GM23338 (cell line): ENCODE measurements around the gene CAMK1. TPM values are rescaled to one million over a fixed set of nuclear protein-coding genes. Genes with fewer than 3 reads are reported as not detected.

ENCODE experiments used
- ATAC-seq: fragments of 200-7000 bp; cut with Tn5 transposase; 3 replicates; pipeline ENCODE4 v1.9.1; 2020
- DNase-seq: peaks from one replicate; pipeline ENCODE4 v3.0.0-alpha.2; 2015; ENCODE audit warnings: low spot score
- H2AFZ ChIP-seq: fragments of 200-600 bp; sonication (generic); 2 replicates; pipeline ENCODE4 v1.8.0; 2016; ENCODE audit warnings: antibody characterized with exemption, mild to moderate bottlenecking, moderate library complexity
- H3F3A ChIP-seq: fragments of 200-600 bp; sonication (generic); replicated peaks from 2 replicates; pipeline ENCODE4 v1.8.0; 2017; ENCODE audit warnings: antibody characterized with exemption, mixed run types, low read depth
- H3K27ac ChIP-seq: fragments of 200-600 bp; sonication (generic); 2 replicates; pipeline ENCODE4 v1.6.1; 2016; ENCODE audit warnings: low read depth
- H3K27me3 ChIP-seq: fragments of 200-600 bp; sonication (generic); 2 replicates; pipeline ENCODE4 v1.8.0; 2016; ENCODE audit warnings: mild to moderate bottlenecking, mixed run types, moderate library complexity; ENCODE audit not compliant: insufficient read depth
- H3K36me3 ChIP-seq: fragments of 200-600 bp; sonication (generic); 2 replicates; pipeline ENCODE4 v1.8.0; 2016; ENCODE audit warnings: mild to moderate bottlenecking; ENCODE audit not compliant: insufficient read depth
- H3K4me1 ChIP-seq: fragments of 200-600 bp; sonication (generic); 2 replicates; pipeline ENCODE4 v1.8.0; 2016; ENCODE audit warnings: mild to moderate bottlenecking, moderate library complexity; ENCODE audit not compliant: insufficient read depth
- H3K4me2 ChIP-seq: fragments of 200-600 bp; sonication (generic); 2 replicates; pipeline ENCODE4 v1.7.1; 2017; ENCODE audit warnings: mixed run types
- H3K4me3 ChIP-seq: fragments of 200-600 bp; sonication (generic); 2 replicates; pipeline ENCODE4 v1.6.1; 2016; ENCODE audit warnings: mixed run types
- H3K79me2 ChIP-seq: fragments of 200-600 bp; sonication (generic); replicated peaks from 2 replicates; pipeline ENCODE4 v1.8.0; 2017; ENCODE audit warnings: mild to moderate bottlenecking; ENCODE audit not compliant: insufficient read depth
- H3K9me2 ChIP-seq: fragments of 200-600 bp; sonication (generic); 2 replicates; pipeline ENCODE4 v1.8.0; 2017; ENCODE audit not compliant: insufficient read depth
- H4K20me1 ChIP-seq: fragments of 200-600 bp; sonication (generic); replicated peaks from 2 replicates; pipeline ENCODE4 v1.8.0; 2017; ENCODE audit warnings: mild to moderate bottlenecking; ENCODE audit not compliant: insufficient read depth
- H3K27ac Mint-ChIP-seq: 2 replicates; pipeline ENCODE4 v1.8.0; 2020; ENCODE audit warnings: inconsistent platforms, mild to moderate bottlenecking, moderate library complexity, mixed read lengths
- H3K27me3 Mint-ChIP-seq: 3 replicates; pipeline ENCODE4 v1.8.0; 2022; ENCODE audit warnings: low read depth, mild to moderate bottlenecking, moderate library complexity, mixed read lengths, inconsistent platforms; ENCODE audit not compliant: insufficient read depth, poor library complexity
- H3K36me3 Mint-ChIP-seq: 3 replicates; pipeline ENCODE4 v1.8.0; 2021; ENCODE audit warnings: low read depth, mild to moderate bottlenecking, inconsistent platforms, moderate library complexity, mixed read lengths
- H3K4me1 Mint-ChIP-seq: 3 replicates; pipeline ENCODE4 v1.8.0; 2020; ENCODE audit warnings: mild to moderate bottlenecking, inconsistent platforms, mixed read lengths
- H3K4me3 Mint-ChIP-seq: 3 replicates; pipeline ENCODE4 v1.8.0; 2021; ENCODE audit warnings: moderate library complexity, mild to moderate bottlenecking, inconsistent platforms, mixed read lengths
- H3K9me3 Mint-ChIP-seq: 3 replicates; pipeline ENCODE4 v1.8.0; 2020; ENCODE audit warnings: moderate library complexity, mild to moderate bottlenecking, inconsistent platforms, mixed read lengths
- CREB1 ChIP-seq: fragments of 250-450 bp; sonication (Bioruptor Pico); IDR thresholded peaks from 2 replicates; pipeline ENCODE4 v1.5.0; 2020; ENCODE audit warnings: low read depth, mild to moderate bottlenecking, moderate library complexity
- CTCF ChIP-seq, 2 experiments: fragments of 200-600 bp in 1 of 2; sonication (generic) in 1 of 2; conservative IDR thresholded peaks; 2 replicates each; pipeline versions ENCODE4 v1.5.1 to v1.6.1; 2016 to 2017; ENCODE audit warnings: antibody characterized with exemption in 2 of 2, low read depth in 2 of 2, mild to moderate bottlenecking in 2 of 2, moderate library complexity in 1 of 2
- ETS1 ChIP-seq: IDR thresholded peaks from 2 replicates; pipeline ENCODE4 v1.6.1; 2016; ENCODE audit warnings: antibody characterized with exemption
- EZH2phosphoT487 ChIP-seq: fragments of 200-600 bp; sonication (generic); IDR thresholded peaks from one replicate; pipeline ENCODE4 v1.8.1; 2018; ENCODE audit warnings: antibody characterized with exemption; ENCODE audit not compliant: unreplicated experiment
- STAT1 ChIP-seq: IDR thresholded peaks from one replicate; pipeline ENCODE4 v1.6.1; 2016; ENCODE audit warnings: antibody characterized with exemption; ENCODE audit not compliant: unreplicated experiment
- ZNF114 ChIP-seq: fragments of 250-450 bp; sonication (Bioruptor Pico); IDR thresholded peaks from 2 replicates; pipeline ENCODE4 v1.5.0; 2020; ENCODE audit warnings: mild to moderate bottlenecking, moderate library complexity
- ZNF462 ChIP-seq: fragments of 250-450 bp; sonication (Bioruptor Pico); IDR thresholded peaks from 2 replicates; pipeline ENCODE4 v1.5.0; 2020; ENCODE audit warnings: mild to moderate bottlenecking, moderate library complexity
- polyA plus RNA-seq: library from polyadenylated mRNA; unstranded; fragments of >200 nt; fragmentation: Nextera tagmentation; extraction: Ambion mirVana; gene quantifications from 2 replicates; pipeline ENCODE4 v1.2.1, GENCODE V29; 2016
- total RNA-seq: library from RNA; depleted of rRNA; stranded (reverse); fragments of >200 nt; shearing (Covaris generic); gene quantifications from 2 replicates; pipeline ENCODE4 v1.2.3, GENCODE V29; 2014

CAMK1 gene
- total and polyA plus RNA-seq, 2 experiments from 2014 or later, result 4.4 TPM

GRCh38 chr3:9785602-9786001 is 15.9 kb upstream of the CAMK1 start (continued):
- TF ChIP-seq ZNF462, result no peak

GRCh38 chr3:9784965-9785364 is 15.2 kb upstream of the CAMK1 start:
- Histone ChIP-seq H3K79me2 (no peaks in the 10 kb centered on the region), H3K4me2 (no peak overlapping the region), H3K27ac (no peak overlapping the region), H3K4me1 (no peaks in the 10 kb centered on the region), H3K4me3 (no peak overlapping the region), H3K36me3 (peaks cover 10% of the 10 kb centered on the region; the same call in 1 of the 2 replicates), H4K20me1 (no peaks in the 10 kb centered on the region; the same call in 1 of the 2 replicates), H3K27me3 (no peaks in the 10 kb centered on the region), H3K9me2 (no peaks in the 10 kb centered on the region), H3F3A (0 out of 2 replicates have a peak, but pooled peaks cover 8% of the 10 kb centered on the region), H2AFZ (no peak overlapping the region)
- Mint-ChIP-seq H3K4me3 (no peak overlapping the region), H3K4me1 (no peaks in the 10 kb centered on the region), H3K36me3 (peaks cover 78% of the 10 kb centered on the region), H3K27me3 (peaks cover 4% of the 10 kb centered on the region), H3K9me3 (no peaks in the 10 kb centered on the region), H3K27ac (no peak overlapping the region)
- no peak for DNase-seq
- ATAC-seq, result no peak
- no peak for TF ChIP-seq CTCF (conservative IDR thresholded peaks at IDR 0.05; ENCODE audit: low read depth in 2 of 2)
- no peak for TF ChIP-seq CREB1 (CRISPR knock-in tag)
- TF ChIP-seq EZH2phosphoT487, result no peak
- TF ChIP-seq ZNF462, result no peak
- TF ChIP-seq ETS1, result no peak
- TF ChIP-seq ZNF114, result no peak
- no peak for TF ChIP-seq STAT1
